Right atrium auricular region (tissue), 2 donors: ENCODE results near the gene CDK5RAP2. TPM values are rescaled to one million over a fixed set of nuclear protein-coding genes. Genes with fewer than 3 reads are reported as not detected.
A peak's percentile ranks its signal among the peaks of the same experiment; 100 is the strongest.

Source experiments
- DNase-seq: peaks from one replicate; pipeline ENCODE4 v3.0.0-alpha.2; 2019; ENCODE audit warnings: low spot score
- H3K27ac ChIP-seq, 2 donors: fragments of 200-600 bp; sonication (generic); 1 replicate in 1 of 2; 2 replicates in 1 of 2; pipeline ENCODE4 v1.5.1; 2016 to 2019
- H3K27me3 ChIP-seq, 2 donors: fragments of 200-600 bp; sonication (generic); one replicate each; pipeline versions ENCODE4 v1.5.1 to v1.6.0; 2017 to 2019
- H3K36me3 ChIP-seq: fragments of 200-600 bp; sonication (generic); one replicate; pipeline ENCODE4 v1.5.1; 2016
- H3K4me1 ChIP-seq, 2 donors: fragments of 200-600 bp; sonication (generic); one replicate each; pipeline versions ENCODE4 v1.5.1 to v1.6.0; 2017 to 2019
- H3K4me3 ChIP-seq, 2 donors: fragments of 200-600 bp; sonication (generic); 1 replicate in 1 of 2; 2 replicates in 1 of 2; pipeline ENCODE4 v1.5.1; 2017 to 2019; ENCODE audit warnings: mild to moderate bottlenecking in 1 of 2, moderate library complexity in 1 of 2
- H3K9me3 ChIP-seq, 2 donors: fragments of 200-600 bp; sonication (generic); one replicate each; pipeline ENCODE4 v1.5.1; 2019
- total RNA-seq, 2 donors: library from RNA; depleted of rRNA; stranded (reverse); fragments of >200 nt; gene quantifications; one replicate each; pipeline ENCODE4 v1.1.0, GENCODE V29; 2016
- TF ChIP-seq, protein P1 (sequence below), 2 donors: fragments of 200-600 bp; sonication (generic); IDR thresholded peaks; one replicate each; pipeline ENCODE4 v1.5.1; 2019; ENCODE audit warnings: antibody characterized with exemption in 2 of 2

The CDK5RAP2 gene
- total RNA-seq, 2 donors from 2014 or later, result 36.7 to 40.4 TPM

DNA sequence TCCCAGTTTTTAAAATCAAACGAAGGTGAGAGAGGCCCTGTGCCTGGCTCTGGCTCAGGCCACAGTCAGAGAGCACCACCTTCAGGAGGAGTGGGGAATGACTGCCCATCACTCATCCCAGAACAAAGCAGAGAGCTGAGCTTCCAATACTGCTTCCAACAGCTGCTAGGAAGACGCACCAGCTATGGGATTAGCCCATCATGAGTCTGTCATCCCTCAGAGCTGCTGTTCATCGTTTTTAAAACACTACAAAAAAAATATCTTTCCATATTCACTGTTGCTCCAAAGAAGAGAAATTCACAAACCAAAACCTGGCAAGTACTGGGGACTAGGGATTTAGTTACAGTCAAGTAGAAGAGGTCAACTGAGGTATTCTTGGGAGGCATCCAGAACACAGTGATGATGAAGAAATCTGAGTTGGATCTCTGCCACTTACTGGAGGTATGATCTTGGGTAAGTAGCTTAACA is 102.4 kb downstream of the CDK5RAP2 start:
- Histone ChIP-seq H3K9me3 (no peaks in the 10 kb centered on the region), H3K27ac (peak overlapping the region in 1 of 2 donors; percentile 31), H3K27me3 (no peaks in the 10 kb centered on the region), H3K4me1 (peaks cover 0 to 37% of the 10 kb centered on the region in 2 donors), H3K4me3 (no peak overlapping the region), H3K36me3 (peaks cover 7% of the 10 kb centered on the region)
- DNase-seq, result peak; percentile 71
- TF ChIP-seq, protein P1, sequence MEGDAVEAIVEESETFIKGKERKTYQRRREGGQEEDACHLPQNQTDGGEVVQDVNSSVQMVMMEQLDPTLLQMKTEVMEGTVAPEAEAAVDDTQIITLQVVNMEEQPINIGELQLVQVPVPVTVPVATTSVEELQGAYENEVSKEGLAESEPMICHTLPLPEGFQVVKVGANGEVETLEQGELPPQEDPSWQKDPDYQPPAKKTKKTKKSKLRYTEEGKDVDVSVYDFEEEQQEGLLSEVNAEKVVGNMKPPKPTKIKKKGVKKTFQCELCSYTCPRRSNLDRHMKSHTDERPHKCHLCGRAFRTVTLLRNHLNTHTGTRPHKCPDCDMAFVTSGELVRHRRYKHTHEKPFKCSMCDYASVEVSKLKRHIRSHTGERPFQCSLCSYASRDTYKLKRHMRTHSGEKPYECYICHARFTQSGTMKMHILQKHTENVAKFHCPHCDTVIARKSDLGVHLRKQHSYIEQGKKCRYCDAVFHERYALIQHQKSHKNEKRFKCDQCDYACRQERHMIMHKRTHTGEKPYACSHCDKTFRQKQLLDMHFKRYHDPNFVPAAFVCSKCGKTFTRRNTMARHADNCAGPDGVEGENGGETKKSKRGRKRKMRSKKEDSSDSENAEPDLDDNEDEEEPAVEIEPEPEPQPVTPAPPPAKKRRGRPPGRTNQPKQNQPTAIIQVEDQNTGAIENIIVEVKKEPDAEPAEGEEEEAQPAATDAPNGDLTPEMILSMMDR (IDR thresholded peaks at IDR 0.05), result peak; percentile 86 to 93

DNA sequence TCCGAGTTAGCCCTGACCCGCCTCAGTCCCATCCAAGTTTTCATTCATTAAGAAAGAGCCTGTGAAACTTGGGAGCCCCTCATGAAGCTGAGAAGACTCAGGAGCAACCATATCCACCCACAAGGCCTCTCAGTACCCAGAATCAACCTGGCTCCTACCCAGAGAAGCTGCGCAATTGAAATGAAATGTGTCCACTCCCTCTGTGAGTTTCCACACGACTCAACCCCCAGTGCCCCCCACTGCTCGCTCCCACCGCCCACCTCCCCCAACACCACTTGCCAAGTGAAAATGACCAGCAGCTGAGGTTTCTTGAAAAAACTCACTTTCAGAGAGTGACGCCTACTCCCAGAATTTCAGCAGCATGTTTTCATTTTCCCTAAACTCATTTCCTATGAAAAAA is 104.6 kb downstream of the CDK5RAP2 start:
- Histone ChIP-seq H3K9me3 (no peaks in the 10 kb centered on the region), H3K4me3 (no peak overlapping the region), H3K27ac (peak overlapping the region; percentile 46 to 51), H3K27me3 (no peaks in the 10 kb centered on the region), H3K36me3 (peaks cover 17% of the 10 kb centered on the region), H3K4me1 (peaks cover 0 to 14% of the 10 kb centered on the region in 2 donors)
- TF ChIP-seq, protein P1 (IDR thresholded peaks at IDR 0.05), result no peak
- DNase-seq, result no peak

DNA sequence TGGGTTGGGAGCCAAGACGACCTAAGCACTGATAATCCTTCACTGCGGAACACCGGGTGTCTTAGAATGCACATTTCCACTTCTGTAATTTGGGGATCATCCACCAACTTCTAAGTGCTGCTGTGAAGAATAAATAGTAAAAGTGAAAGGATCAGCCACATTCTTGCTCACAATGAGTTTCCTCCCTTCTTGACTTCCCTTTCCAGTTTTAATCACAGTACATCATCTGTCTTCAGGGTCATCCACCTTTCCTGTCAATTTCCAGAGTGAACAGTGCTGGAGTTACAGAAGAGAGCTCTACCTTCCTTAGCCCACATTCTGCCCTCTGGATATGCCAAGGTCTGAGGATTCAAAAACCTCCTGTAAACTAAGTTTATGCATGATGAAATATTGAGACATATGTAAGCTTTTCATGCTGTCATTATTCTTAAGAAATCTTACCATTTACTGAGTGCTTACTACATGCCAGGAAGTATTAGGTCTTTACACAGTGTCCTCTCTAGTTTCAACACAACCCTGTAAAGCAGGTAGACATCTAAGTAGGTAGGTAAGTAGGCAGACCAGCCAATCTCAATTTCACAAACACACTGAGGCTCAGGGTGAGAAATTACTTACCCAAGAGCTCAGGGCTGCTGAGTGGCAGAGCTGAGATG is 105.2 kb downstream of the CDK5RAP2 start:
- no peaks in the 10 kb centered on the region for H3K27me3 ChIP-seq
- H3K27ac ChIP-seq, result peak overlapping the region; percentile 46 to 51
- no peaks in the 10 kb centered on the region for H3K9me3 ChIP-seq
- no peak overlapping the region for H3K4me3 ChIP-seq
- peaks cover 0 to 13% of the 10 kb centered on the region in 2 donors for H3K4me1 ChIP-seq
- H3K36me3 ChIP-seq, result peaks cover 17% of the 10 kb centered on the region
- DNase-seq, result no peak
- TF ChIP-seq, protein P1 (IDR thresholded peaks at IDR 0.05), result no peak

DNA sequence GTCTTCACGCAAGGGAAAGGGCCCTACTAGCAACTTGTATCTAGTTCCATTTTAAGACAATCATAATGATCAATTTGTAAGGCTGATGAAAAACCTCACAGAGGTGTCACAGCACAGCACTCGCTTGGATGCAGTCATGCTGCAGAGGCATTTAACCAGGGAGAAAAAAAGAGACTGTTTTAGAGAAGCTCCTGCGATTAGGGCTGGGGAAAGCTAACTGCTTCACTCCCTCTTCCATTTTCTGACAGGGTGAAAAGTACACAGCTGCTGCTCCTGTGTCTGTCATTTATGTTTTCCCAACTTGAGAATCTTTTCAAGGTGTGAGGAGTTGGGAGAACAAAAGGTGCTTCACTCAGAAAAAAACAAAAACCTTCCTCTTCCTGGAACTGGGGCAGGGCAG is 106.4 kb downstream of the CDK5RAP2 start:
- no peak for DNase-seq
- no peak overlapping the region for H3K4me3 ChIP-seq
- no peaks in the 10 kb centered on the region for H3K27me3 ChIP-seq
- TF ChIP-seq, protein P1 (IDR thresholded peaks at IDR 0.05), result no peak
- peaks cover 17% of the 10 kb centered on the region for H3K36me3 ChIP-seq
- peaks cover 0 to 13% of the 10 kb centered on the region in 2 donors for H3K4me1 ChIP-seq
- H3K9me3 ChIP-seq, result no peaks in the 10 kb centered on the region
- H3K27ac ChIP-seq, result no peak overlapping the region

DNA sequence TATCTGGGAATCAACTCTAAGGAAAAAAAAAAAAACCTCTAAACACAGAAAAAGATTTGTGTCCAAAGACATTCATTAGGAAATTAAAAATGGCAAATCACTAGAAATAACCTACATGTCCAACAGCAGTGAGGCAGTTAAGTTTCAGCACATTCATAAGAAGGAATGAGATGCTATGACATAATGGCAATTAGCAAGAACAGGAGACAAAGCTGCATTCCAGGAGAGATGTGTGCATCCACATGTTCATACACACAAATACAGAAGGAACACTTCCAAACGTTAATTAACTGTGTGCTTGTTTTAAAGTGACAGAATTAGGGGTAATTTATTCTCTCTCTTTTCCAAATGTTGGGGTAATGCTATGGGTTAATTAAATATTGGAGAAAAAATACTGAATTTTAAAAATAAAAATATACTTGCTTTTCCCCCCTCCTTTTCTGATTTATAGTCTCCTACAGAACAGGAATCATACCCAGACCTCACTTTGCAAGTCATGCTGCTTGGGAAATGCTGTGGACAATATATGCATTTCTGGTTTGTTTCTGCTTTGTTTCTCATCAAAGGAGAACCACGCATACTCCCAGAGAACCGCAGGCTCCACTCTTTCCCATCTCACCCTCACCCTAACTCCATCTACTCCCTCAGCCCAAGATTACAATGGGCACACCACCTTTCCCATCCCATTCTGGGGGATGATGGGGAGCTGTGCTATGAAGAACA is 114.1 kb downstream of the CDK5RAP2 start:
- no peaks in the 10 kb centered on the region for H3K27me3 ChIP-seq
- no peak overlapping the region for H3K4me3 ChIP-seq
- no peaks in the 10 kb centered on the region for H3K4me1 ChIP-seq
- H3K27ac ChIP-seq, result no peak overlapping the region
- peaks cover 20% of the 10 kb centered on the region for H3K36me3 ChIP-seq
- no peak for DNase-seq
- H3K9me3 ChIP-seq, result no peaks in the 10 kb centered on the region
- TF ChIP-seq, protein P1 (IDR thresholded peaks at IDR 0.05), result no peak
